ENCODE data around the gene BANP.

The BANP gene

GRCh38 chr16:87918866-87919680 is 32.2 kb upstream of the BANP start:
- no peak overlapping the region for H3K4me3 ChIP-seq (ENCODE audit: low read length)
- H3K27me3 ChIP-seq (ENCODE audit: control insufficient read depth, insufficient read depth, low read length): no peaks in the 10 kb centered on the region
- no peak overlapping the region for H3K27ac ChIP-seq (ENCODE audit: low read length)
- no peaks in the 10 kb centered on the region for H3K36me3 ChIP-seq (ENCODE audit: control insufficient read depth, low read depth, low read length)
- no peak overlapping the region for H3K9ac ChIP-seq (ENCODE audit: low read length)
- H3K4me1 ChIP-seq (ENCODE audit: control insufficient read depth, low read depth, low read length): no peaks in the 10 kb centered on the region
- no peaks in the 10 kb centered on the region for H3K9me3 ChIP-seq (ENCODE audit: control insufficient read depth, low read depth, low read length)

GRCh38 chr16:87919681-87919994 is 31.6 kb upstream of the BANP start:
- H3K9ac ChIP-seq (ENCODE audit: low read length): no peak overlapping the region

DNA sequence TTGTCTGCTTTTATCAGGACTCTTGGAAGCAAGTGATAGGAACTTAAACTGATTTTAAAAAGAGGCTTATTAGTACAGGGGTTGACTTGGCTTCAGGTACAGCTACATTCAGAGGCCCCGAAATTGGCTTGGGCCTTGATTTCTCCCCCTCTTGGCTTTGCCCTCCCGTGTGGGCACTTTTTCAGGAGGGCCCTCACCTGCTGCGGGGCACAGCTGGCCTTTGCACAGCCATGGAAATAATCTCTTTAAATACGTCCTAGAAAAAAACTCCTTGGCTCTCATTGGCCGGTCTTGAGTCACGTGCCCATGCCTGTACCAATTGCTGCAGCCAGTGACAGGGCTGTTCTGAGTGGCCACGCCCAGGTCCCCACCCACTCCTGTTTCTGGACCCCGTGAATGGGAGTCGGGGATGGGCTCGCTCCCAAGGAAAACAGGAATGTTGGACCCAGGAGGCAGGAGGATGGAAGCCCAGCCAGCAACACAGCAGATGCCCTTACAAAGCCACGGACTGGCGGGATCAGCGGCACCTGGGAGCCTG is 29.9 kb upstream of the BANP start:
- no peak overlapping the region for H3K27ac ChIP-seq (ENCODE audit: low read length)
- no peak overlapping the region for H3K9ac ChIP-seq (ENCODE audit: low read length)
- H3K4me3 ChIP-seq (ENCODE audit: low read length): no peak overlapping the region
- H3K27me3 ChIP-seq (ENCODE audit: control insufficient read depth, insufficient read depth, low read length): no peaks in the 10 kb centered on the region
- no peaks in the 10 kb centered on the region for H3K4me1 ChIP-seq (ENCODE audit: control insufficient read depth, low read depth, low read length)
- no peaks in the 10 kb centered on the region for H3K9me3 ChIP-seq (ENCODE audit: control insufficient read depth, low read depth, low read length)
- no peaks in the 10 kb centered on the region for H3K36me3 ChIP-seq (ENCODE audit: control insufficient read depth, low read depth, low read length)

More at GRCh38 chr16:87919681-87919994, 31.6 kb upstream of the BANP start:
- H3K9me3 ChIP-seq (ENCODE audit: control insufficient read depth, low read depth, low read length): no peaks in the 10 kb centered on the region
- H3K27me3 ChIP-seq (ENCODE audit: control insufficient read depth, insufficient read depth, low read length): no peaks in the 10 kb centered on the region
- no peak overlapping the region for H3K4me3 ChIP-seq (ENCODE audit: low read length)
- H3K4me1 ChIP-seq (ENCODE audit: control insufficient read depth, low read depth, low read length): no peaks in the 10 kb centered on the region
- H3K36me3 ChIP-seq (ENCODE audit: control insufficient read depth, low read depth, low read length): no peaks in the 10 kb centered on the region
- no peak overlapping the region for H3K27ac ChIP-seq (ENCODE audit: low read length)

DNA sequence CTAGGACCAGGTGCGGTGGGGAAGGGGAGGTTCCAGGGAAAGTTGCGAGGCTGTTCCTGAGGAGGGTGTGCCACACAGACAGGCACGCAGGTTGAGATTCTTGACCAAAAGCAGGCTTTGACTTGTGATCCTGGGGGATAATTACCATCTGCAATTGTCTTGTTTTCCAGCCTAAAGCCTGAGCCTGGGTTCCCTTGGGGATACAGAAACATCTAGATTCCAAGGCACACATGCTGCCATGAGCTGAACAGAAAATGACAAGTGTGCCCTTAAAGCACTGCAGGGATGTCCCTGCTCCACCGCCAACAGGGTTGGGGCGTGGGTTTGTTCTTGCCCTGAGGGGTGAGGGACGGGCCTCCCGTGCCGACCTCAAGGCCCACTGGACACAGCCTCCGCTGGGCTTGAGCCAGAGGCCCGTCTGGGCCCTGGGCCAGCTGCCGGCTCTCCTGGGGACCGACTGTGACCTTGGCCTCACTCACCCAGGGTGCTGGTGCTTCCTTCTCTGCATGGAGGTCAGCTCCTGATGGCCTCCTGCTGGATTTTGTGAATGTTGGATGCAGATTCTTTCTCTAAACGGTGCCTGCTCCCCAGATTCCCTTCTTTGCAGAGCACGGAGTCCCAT is 28.9 kb upstream of the BANP start:
- H3K4me1 ChIP-seq (ENCODE audit: control insufficient read depth, low read depth, low read length): no peaks in the 10 kb centered on the region

DNA sequence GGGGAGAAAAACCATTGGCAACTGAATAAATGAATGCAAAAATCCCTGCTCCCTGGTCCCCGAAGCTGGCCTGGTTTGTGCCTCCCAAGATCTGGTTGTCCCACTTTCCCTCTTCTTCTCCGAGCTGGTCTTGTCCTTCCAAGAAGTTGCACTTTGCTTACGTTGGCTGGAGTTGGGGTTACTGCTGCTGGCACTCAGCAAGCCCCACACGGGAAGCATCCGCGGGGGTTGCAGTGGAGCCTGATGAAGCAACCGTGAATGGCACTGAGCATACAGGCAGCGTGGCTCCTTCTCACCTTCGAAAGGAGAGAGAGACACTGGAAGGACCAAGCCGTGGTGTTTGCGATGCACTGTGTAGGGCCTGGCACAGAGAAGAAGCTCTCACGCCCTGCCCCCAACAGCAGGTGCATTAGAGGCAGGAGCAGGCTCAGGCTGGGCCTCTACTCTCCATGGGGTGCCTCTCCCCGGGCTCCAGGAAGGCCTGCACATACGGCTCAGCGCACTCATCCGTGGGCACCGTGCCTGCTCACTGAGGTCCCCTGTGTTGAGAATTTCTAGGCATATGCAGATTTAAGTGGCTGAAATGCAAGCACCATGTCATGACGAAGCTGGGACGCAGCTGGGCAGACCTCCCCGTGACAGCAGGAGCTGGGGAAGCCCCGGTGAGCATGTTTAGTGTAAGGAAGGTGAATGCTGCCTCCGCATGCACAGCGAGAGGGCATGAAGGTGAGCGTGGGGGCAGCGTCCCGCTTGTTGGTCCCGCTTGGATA is 27.0 kb upstream of the BANP start:
- H3K36me3 ChIP-seq (ENCODE audit: control insufficient read depth, low read depth, low read length): no peaks in the 10 kb centered on the region
- H3K27me3 ChIP-seq (ENCODE audit: control insufficient read depth, insufficient read depth, low read length): no peaks in the 10 kb centered on the region
- H3K4me1 ChIP-seq (ENCODE audit: control insufficient read depth, low read depth, low read length): no peaks in the 10 kb centered on the region

More for the DNA sequence above, 28.9 kb upstream of the BANP start:
- H3K9me3 ChIP-seq (ENCODE audit: control insufficient read depth, low read depth, low read length): no peaks in the 10 kb centered on the region
- no peak overlapping the region for H3K9ac ChIP-seq (ENCODE audit: low read length)
- H3K4me3 ChIP-seq (ENCODE audit: low read length): no peak overlapping the region
- H3K27me3 ChIP-seq (ENCODE audit: control insufficient read depth, insufficient read depth, low read length): no peaks in the 10 kb centered on the region
- no peak overlapping the region for H3K27ac ChIP-seq (ENCODE audit: low read length)
- H3K36me3 ChIP-seq (ENCODE audit: control insufficient read depth, low read depth, low read length): no peaks in the 10 kb centered on the region

DNA sequence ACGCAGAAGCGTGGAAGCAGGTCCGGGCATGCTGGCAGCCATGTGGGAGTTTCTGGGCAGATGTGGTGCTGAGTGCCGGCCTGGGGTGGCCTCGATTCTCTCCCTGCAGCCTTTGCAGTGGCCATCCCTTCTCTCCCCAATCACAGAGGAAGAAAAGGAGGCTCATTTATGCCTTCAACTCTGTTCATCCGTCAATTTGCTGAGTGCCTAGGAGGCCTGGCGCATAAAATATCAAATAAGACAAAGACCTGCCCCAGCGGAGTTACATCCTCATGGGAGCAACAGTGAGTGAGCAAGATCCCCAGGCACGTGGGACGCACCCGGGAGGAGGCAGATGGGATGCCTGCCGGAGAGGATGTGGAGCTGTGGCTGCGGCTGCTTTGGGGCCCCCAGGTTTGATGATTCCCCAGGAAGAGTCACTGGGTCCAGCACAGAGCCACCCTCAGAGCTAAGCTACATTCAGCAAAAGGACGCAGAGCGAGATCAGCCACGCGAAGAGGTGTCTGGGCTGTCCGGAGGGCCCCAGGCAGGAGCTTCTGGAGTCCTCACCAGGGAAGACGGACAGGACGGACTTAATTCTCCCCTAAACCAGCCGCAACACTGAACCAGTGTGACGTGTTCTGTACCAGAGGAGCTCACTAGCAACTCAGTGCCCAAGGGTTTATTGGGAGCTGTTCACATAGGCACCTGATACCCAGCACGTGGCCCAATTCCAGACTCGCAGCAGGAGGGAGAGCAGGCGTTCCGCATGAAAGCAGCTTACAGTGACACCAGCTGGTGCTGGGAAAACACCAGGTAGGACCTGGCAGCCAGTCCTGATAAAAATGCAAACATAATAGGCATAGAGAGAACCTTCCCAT is 26.2 kb upstream of the BANP start:
- Histone ChIP-seq H3K36me3 (ENCODE audit: control insufficient read depth, low read depth, low read length) (no peaks in the 10 kb centered on the region), H3K9me3 (ENCODE audit: control insufficient read depth, low read depth, low read length) (no peaks in the 10 kb centered on the region), H3K27me3 (ENCODE audit: control insufficient read depth, insufficient read depth, low read length) (no peaks in the 10 kb centered on the region), H3K4me1 (ENCODE audit: control insufficient read depth, low read depth, low read length) (no peaks in the 10 kb centered on the region), H3K9ac (ENCODE audit: low read length) (no peak overlapping the region), H3K4me3 (ENCODE audit: low read length) (no peak overlapping the region), H3K27ac (ENCODE audit: low read length) (no peak overlapping the region)

More for the DNA sequence above, 27.0 kb upstream of the BANP start:
- H3K4me3 ChIP-seq (ENCODE audit: low read length): no peak overlapping the region
- H3K27ac ChIP-seq (ENCODE audit: low read length): no peak overlapping the region
- no peaks in the 10 kb centered on the region for H3K9me3 ChIP-seq (ENCODE audit: control insufficient read depth, low read depth, low read length)
- H3K9ac ChIP-seq (ENCODE audit: low read length): no peak overlapping the region

DNA sequence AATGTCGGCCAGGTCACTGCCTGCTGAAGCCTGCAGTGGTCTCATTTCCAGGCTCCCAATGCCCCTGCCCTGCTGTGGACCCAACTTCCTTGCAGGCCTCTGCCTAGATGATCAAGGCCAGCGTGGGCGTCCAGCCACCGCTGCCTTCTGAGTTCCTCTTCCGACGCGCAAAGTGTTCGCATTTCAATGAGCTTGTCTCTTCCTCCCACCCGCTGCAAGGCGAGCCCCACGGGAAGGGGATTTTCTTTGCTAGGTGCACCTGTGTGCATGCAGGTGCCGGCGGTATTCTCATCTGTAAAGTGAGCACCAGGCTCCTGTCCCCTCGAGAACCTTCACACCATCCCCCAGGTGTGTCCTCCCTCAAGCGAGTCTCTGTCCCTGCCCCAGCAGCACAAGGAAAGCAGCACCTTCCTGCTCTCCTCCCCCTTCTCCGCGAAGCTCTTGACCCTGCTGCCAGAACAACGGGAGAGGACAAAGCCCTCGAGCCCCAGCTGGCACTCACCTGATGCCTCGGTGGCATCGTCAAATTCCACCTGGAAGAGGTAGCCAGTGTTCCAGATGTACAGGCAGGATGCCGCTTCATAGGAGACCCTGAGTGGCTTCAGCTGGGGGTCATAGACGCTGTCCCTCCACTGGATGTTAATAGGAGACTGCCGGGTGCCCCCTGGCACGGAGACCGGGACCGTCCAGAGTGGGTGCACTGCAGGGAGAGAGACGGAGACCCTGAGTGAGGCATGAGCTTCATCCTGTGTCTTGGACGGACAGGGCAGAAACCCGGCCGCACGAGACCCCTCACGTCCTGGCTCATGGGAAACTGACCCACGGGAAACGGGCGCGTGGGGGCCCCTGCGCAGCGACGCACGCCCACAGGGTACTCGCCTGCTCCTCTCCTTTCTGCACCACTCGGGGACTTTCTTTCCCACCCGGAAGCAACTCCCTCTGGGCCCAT is 24.7 kb upstream of the BANP start:
- Histone ChIP-seq H3K4me1 (ENCODE audit: control insufficient read depth, low read depth, low read length) (no peaks in the 10 kb centered on the region), H3K4me3 (ENCODE audit: low read length) (no peak overlapping the region), H3K9me3 (ENCODE audit: control insufficient read depth, low read depth, low read length) (no peaks in the 10 kb centered on the region), H3K27me3 (ENCODE audit: control insufficient read depth, insufficient read depth, low read length) (no peaks in the 10 kb centered on the region), H3K36me3 (ENCODE audit: control insufficient read depth, low read depth, low read length) (no peaks in the 10 kb centered on the region), H3K27ac (ENCODE audit: low read length) (no peak overlapping the region), H3K9ac (ENCODE audit: low read length) (no peak overlapping the region)

- Histone ChIP-seq H3K9ac (ENCODE audit: low read length) (no peak overlapping the region), H3K27ac (ENCODE audit: low read length) (no peak overlapping the region), H3K27me3 (ENCODE audit: control insufficient read depth, insufficient read depth, low read length) (no peaks in the 10 kb centered on the region), H3K36me3 (ENCODE audit: control insufficient read depth, low read depth, low read length) (no peaks in the 10 kb centered on the region), H3K4me3 (ENCODE audit: low read length) (no peak overlapping the region), H3K9me3 (ENCODE audit: control insufficient read depth, low read depth, low read length) (no peaks in the 10 kb centered on the region), H3K4me1 (ENCODE audit: control insufficient read depth, low read depth, low read length) (no peaks in the 10 kb centered on the region)
Measured at GRCh38 chr16:87927195-87927562, 24.1 kb upstream of the BANP start.

DNA sequence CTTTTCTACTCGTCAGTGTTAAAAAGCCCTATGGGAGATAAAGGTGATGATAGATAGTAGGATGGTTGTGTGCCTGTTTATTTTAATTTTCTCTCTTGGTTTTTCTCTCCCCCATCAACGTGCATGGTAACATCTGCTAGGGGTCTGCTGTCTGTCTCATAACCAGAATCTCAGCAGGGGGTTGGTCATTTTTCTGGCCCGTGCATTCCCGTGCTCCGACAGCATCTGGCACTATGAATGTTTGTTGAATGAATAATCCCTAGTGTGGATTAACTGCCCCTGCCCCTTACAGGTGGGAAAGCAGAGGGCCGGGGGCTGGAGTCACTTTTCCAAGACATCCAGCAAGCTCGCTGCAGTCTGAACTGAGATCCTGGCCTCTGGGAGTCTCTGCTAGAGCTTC is 21.2 kb upstream of the BANP start:
- no peak overlapping the region for H3K27ac ChIP-seq (ENCODE audit: low read length)
- no peak overlapping the region for H3K4me3 ChIP-seq (ENCODE audit: low read length)

GRCh38 chr16:87930456-87930855 is 20.8 kb upstream of the BANP start:
- Histone ChIP-seq H3K9ac (ENCODE audit: low read length) (no peak overlapping the region), H3K4me1 (ENCODE audit: control insufficient read depth, low read depth, low read length) (no peaks in the 10 kb centered on the region), H3K27me3 (ENCODE audit: control insufficient read depth, insufficient read depth, low read length) (no peaks in the 10 kb centered on the region), H3K4me3 (ENCODE audit: low read length) (no peak overlapping the region), H3K27ac (ENCODE audit: low read length) (no peak overlapping the region), H3K36me3 (ENCODE audit: control insufficient read depth, low read depth, low read length) (no peaks in the 10 kb centered on the region), H3K9me3 (ENCODE audit: control insufficient read depth, low read depth, low read length) (no peaks in the 10 kb centered on the region)

More for the DNA sequence above, 21.2 kb upstream of the BANP start:
- Histone ChIP-seq H3K36me3 (ENCODE audit: control insufficient read depth, low read depth, low read length) (no peaks in the 10 kb centered on the region), H3K27me3 (ENCODE audit: control insufficient read depth, insufficient read depth, low read length) (no peaks in the 10 kb centered on the region), H3K4me1 (ENCODE audit: control insufficient read depth, low read depth, low read length) (no peaks in the 10 kb centered on the region), H3K9ac (ENCODE audit: low read length) (no peak overlapping the region), H3K9me3 (ENCODE audit: control insufficient read depth, low read depth, low read length) (no peaks in the 10 kb centered on the region)
